ENCODE data around the gene DLEC1. TPM values are rescaled to one million over a fixed set of nuclear protein-coding genes. Genes with fewer than 3 reads are reported as not detected.

The DLEC1 gene
- total and polyA plus RNA-seq, 2 experiments from 2014 or later = 0.31 to 0.66 TPM

DNA sequence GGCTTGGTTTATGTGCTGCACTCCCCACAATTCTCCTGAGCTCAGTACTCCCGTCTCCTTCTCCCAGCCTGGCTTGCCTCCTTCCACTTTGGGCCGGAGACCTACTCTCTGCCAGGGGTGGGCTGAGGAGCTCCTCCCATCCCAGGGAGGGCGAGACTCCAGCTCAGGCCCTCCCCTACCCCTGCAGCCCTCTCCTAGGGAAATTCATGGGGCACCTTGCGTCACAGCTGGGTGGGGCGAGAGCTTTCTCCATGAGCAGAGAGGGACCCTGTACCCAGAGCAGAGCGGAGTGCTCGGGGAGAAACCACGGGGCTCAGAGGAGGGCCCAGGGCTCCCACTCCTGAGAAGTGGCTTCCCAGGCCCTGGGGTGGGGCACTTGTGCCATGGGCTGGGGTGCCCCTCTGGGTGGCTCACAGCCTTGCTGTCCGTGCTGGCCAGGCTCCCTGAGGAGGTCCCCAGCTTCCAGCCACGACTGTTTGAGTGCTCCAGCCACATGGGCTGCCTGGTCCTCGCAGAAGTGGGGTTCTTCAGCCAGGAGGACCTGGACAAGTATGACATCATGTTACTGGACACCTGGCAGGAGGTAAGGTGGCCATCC lies 35.1 kb upstream of the DLEC1 start:
- Histone ChIP-seq H3K27me3 (ENCODE audit: insufficient read depth) (no peaks in the 10 kb centered on the region), H4K20me1 (replicated peaks; ENCODE audit: insufficient read depth) (no peaks in the 10 kb centered on the region), H3K27ac (ENCODE audit: low read depth) (no peak overlapping the region), H3K36me3 (ENCODE audit: insufficient read depth) (no peaks in the 10 kb centered on the region), H3K9me2 (ENCODE audit: insufficient read depth) (no peaks in the 10 kb centered on the region), H3K79me2 (replicated peaks; ENCODE audit: insufficient read depth) (no peaks in the 10 kb centered on the region), H2AFZ (no peak overlapping the region), H3K4me2 (no peak overlapping the region), H3K4me1 (ENCODE audit: insufficient read depth) (no peaks in the 10 kb centered on the region), H3F3A (replicated peaks; ENCODE audit: low read depth) (no peaks in the 10 kb centered on the region), H3K4me3 (no peak overlapping the region)
- no peak overlapping the region for H3K27ac Mint-ChIP-seq
- H3K9me3 Mint-ChIP-seq = no peaks in the 10 kb centered on the region
- H3K36me3 Mint-ChIP-seq (ENCODE audit: low read depth) = peaks cover 3% of the 10 kb centered on the region; the same call in 1 of the 3 replicates
- peaks cover 8% of the 10 kb centered on the region for H3K27me3 Mint-ChIP-seq (ENCODE audit: insufficient read depth, low read depth, poor library complexity)
- TF ChIP-seq CREB1 (CRISPR knock-in tag; IDR thresholded peaks at IDR 0.05; ENCODE audit: low read depth) = no peak
- TF ChIP-seq, protein P1, sequence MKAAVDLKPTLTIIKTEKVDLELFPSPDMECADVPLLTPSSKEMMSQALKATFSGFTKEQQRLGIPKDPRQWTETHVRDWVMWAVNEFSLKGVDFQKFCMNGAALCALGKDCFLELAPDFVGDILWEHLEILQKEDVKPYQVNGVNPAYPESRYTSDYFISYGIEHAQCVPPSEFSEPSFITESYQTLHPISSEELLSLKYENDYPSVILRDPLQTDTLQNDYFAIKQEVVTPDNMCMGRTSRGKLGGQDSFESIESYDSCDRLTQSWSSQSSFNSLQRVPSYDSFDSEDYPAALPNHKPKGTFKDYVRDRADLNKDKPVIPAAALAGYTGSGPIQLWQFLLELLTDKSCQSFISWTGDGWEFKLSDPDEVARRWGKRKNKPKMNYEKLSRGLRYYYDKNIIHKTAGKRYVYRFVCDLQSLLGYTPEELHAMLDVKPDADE (IDR thresholded peaks at IDR 0.05) = no peak
- TF ChIP-seq ZNF462 (CRISPR knock-in tag; IDR thresholded peaks at IDR 0.05) = no peak
- no peak for TF ChIP-seq POLR2AphosphoS5 (IDR thresholded peaks at IDR 0.05; ENCODE audit: low read depth)
- TF ChIP-seq NANOG (IDR thresholded peaks at IDR 0.05; ENCODE audit: borderline replicate concordance) = no peak
- TF ChIP-seq EZH2phosphoT487 (IDR thresholded peaks at IDR 0.05; ENCODE audit: unreplicated experiment) = no peak
- TF ChIP-seq REST (IDR thresholded peaks at IDR 0.05; ENCODE audit: unreplicated experiment) = no peak
- no peak for TF ChIP-seq JUNB (IDR thresholded peaks at IDR 0.05; ENCODE audit: unreplicated experiment)
- no peak for TF ChIP-seq ZNF114 (CRISPR knock-in tag; IDR thresholded peaks at IDR 0.05)
- TF ChIP-seq, protein P2, sequence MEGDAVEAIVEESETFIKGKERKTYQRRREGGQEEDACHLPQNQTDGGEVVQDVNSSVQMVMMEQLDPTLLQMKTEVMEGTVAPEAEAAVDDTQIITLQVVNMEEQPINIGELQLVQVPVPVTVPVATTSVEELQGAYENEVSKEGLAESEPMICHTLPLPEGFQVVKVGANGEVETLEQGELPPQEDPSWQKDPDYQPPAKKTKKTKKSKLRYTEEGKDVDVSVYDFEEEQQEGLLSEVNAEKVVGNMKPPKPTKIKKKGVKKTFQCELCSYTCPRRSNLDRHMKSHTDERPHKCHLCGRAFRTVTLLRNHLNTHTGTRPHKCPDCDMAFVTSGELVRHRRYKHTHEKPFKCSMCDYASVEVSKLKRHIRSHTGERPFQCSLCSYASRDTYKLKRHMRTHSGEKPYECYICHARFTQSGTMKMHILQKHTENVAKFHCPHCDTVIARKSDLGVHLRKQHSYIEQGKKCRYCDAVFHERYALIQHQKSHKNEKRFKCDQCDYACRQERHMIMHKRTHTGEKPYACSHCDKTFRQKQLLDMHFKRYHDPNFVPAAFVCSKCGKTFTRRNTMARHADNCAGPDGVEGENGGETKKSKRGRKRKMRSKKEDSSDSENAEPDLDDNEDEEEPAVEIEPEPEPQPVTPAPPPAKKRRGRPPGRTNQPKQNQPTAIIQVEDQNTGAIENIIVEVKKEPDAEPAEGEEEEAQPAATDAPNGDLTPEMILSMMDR (conservative IDR thresholded peaks at IDR 0.05; ENCODE audit: low read depth in 2 of 2) = no peak
- TF ChIP-seq EZH2 (IDR thresholded peaks at IDR 0.05; ENCODE audit: low read depth, unreplicated experiment) = no peak
- TF ChIP-seq ZNF331 (CRISPR knock-in tag; IDR thresholded peaks at IDR 0.05; ENCODE audit: low read depth) = no peak
- TF ChIP-seq STAT1 (IDR thresholded peaks at IDR 0.05; ENCODE audit: unreplicated experiment) = no peak
- DNase-seq (ENCODE audit: low spot score) (no peak), ATAC-seq (no peak)
- peaks cover 15% of the 10 kb centered on the region; the same call in 2 of the 3 replicates for H3K4me1 Mint-ChIP-seq
- H3K4me3 Mint-ChIP-seq = no peak overlapping the region

Data from GM23338 (cell line).